HCT116 (cell line): ENCODE data around the gene JPH3. TPM values are rescaled to one million over a fixed set of nuclear protein-coding genes. Genes with fewer than 3 reads are reported as not detected.

Experiments
- ATAC-seq: fragments of 200-7000 bp; cut with Tn5 transposase; 2 replicates; pipeline ENCODE4 v1.9.1; 2020; ENCODE audit warnings: mild to moderate bottlenecking, moderate library complexity
- BruUV-seq: library from RNA; stranded (reverse); fragments of 400-500 nt; replicated peaks from 2 replicates; lab custom pipeline; 2021; lab: Mats Ljungman, UMichigan
- CTCF ChIA-PET: fragments of 300-600 bp; sonication (Branson Sonifier 250); formaldehyde crosslinking; loops from one replicate; lab custom pipeline; 2021; ENCODE audit warnings: antibody characterized with exemption; lab: Charles Lee
- POLR2A ChIA-PET: fragments of 300-600, 350-600 bp; sonication (Branson Sonifier 250); formaldehyde crosslinking; loops from one replicate; lab custom pipeline; 2021; ENCODE audit warnings: antibody characterized with exemption; lab: Charles Lee
- RAD21 ChIA-PET, 2 experiments: fragments of 300-600 bp; sonication (Branson Sonifier 250); formaldehyde crosslinking; loops; one replicate each; lab custom pipeline; 2023; ENCODE audit warnings: low total read pairs in 2 of 2; ENCODE audit not compliant: uncharacterized antibody in 2 of 2, unreplicated experiment in 2 of 2, low non-redundant PET in 1 of 2; lab: Charles Lee
- DNase-seq: peaks from one replicate; pipeline ENCODE4 v3.0.0-alpha.2; 2010; ENCODE audit warnings: low read depth, low spot score
- H2AFZ ChIP-seq: fragments of 200-600 bp; shearing (Covaris generic), sonication (generic); 2 replicates; pipeline ENCODE4 v1.6.1; 2017; ENCODE audit warnings: low read depth, mixed run types, mixed read lengths, antibody characterized with exemption, low read length; ENCODE audit not compliant: poor library complexity, severe bottlenecking
- H3K27ac ChIP-seq: 2 replicates; pipeline ENCODE4 v1.5.1; 2012; ENCODE audit warnings: low read depth, low read length
- H3K27me3 ChIP-seq: fragments of 200-600 bp; sonication (generic); 2 replicates; pipeline ENCODE4 v1.6.1; 2016; ENCODE audit warnings: mixed run types, low read length, mixed read lengths; ENCODE audit not compliant: insufficient read depth
- H3K36me3 ChIP-seq, 2 experiments: fragments of 200-500 bp in 1 of 2; fragments of 200-600 bp in 1 of 2; sonication (Bioruptor generic) in 1 of 2; sonication (generic) in 1 of 2; 2 replicates each; pipeline versions ENCODE4 v1.5.1 to v1.6.1; 2014 to 2016; ENCODE audit warnings: low read length in 2 of 2, inconsistent platforms in 1 of 2, mixed read lengths in 1 of 2, mixed run types in 1 of 2; ENCODE audit not compliant: insufficient read depth in 2 of 2, control insufficient read depth in 1 of 2
- H3K4me1 ChIP-seq, 2 experiments: fragments of 200-600 bp in 1 of 2; sonication (generic) in 1 of 2; 2 replicates each; pipeline versions ENCODE4 v1.5.1 to v1.6.1; 2012 to 2017; ENCODE audit warnings: low read length in 2 of 2, inconsistent platforms in 1 of 2, mild to moderate bottlenecking in 1 of 2, mixed read lengths in 1 of 2, mixed run types in 1 of 2, moderate library complexity in 1 of 2; ENCODE audit not compliant: insufficient read depth in 2 of 2, control insufficient read depth in 1 of 2
- H3K4me2 ChIP-seq: fragments of 200-600 bp; sonication (generic); 2 replicates; pipeline ENCODE4 v1.6.1; 2017; ENCODE audit warnings: mixed run types, low read length, mixed read lengths
- H3K4me3 ChIP-seq, 2 experiments: fragments of 200-600 bp in 1 of 2; sonication (generic) in 1 of 2; replicated peaks in 1 of 2; 2 replicates each; pipeline ENCODE4 v1.5.1; 2011 to 2016; ENCODE audit warnings: low read length in 2 of 2, control low read depth in 1 of 2, low read depth in 1 of 2, mild to moderate bottlenecking in 1 of 2, mixed read lengths in 1 of 2, mixed run types in 1 of 2
- H3K79me2 ChIP-seq: fragments of 200-600 bp; sonication (generic); 2 replicates; pipeline ENCODE4 v1.6.1; 2017; ENCODE audit warnings: mild to moderate bottlenecking, mixed run types, low read length, moderate library complexity, mixed read lengths; ENCODE audit not compliant: insufficient read depth
- H3K9ac ChIP-seq: fragments of 200-600 bp; sonication (generic); 2 replicates; pipeline ENCODE4 v1.6.1; 2016; ENCODE audit warnings: low read length, mixed read lengths
- H3K9me2 ChIP-seq: fragments of 200-600 bp; sonication (generic), shearing (Covaris generic); 2 replicates; pipeline ENCODE4 v1.6.1; 2017; ENCODE audit warnings: mixed run types, mild to moderate bottlenecking, moderate library complexity; ENCODE audit not compliant: insufficient read depth
- H3K9me3 ChIP-seq, 2 experiments: fragments of 200-500 bp in 1 of 2; fragments of 200-600 bp in 1 of 2; sonication (Bioruptor generic) in 1 of 2; sonication (generic) in 1 of 2; 2 replicates each; pipeline ENCODE4 v1.6.1; 2014 to 2017; ENCODE audit warnings: low read length in 2 of 2, mixed read lengths in 2 of 2, inconsistent platforms in 1 of 2, low read depth in 1 of 2, mild to moderate bottlenecking in 1 of 2, mixed run types in 1 of 2, moderate library complexity in 1 of 2; ENCODE audit not compliant: control insufficient read depth in 1 of 2, insufficient read depth in 1 of 2
- H4K20me1 ChIP-seq: fragments of 200-600 bp; sonication (generic), shearing (Covaris generic); 2 replicates; pipeline ENCODE4 v1.6.1; 2017; ENCODE audit warnings: mixed run types, mild to moderate bottlenecking, moderate library complexity; ENCODE audit not compliant: insufficient read depth
- FOSL1 ChIP-seq: IDR thresholded peaks from 2 replicates; pipeline ENCODE4 v1.6.1; 2012; ENCODE audit warnings: low read depth
- SIN3A ChIP-seq: IDR thresholded peaks from 2 replicates; pipeline ENCODE4 v1.6.1; 2012; ENCODE audit warnings: low read depth
- intact Hi-C: fragments of 100-400 bp; cut with micrococcal nuclease; formaldehyde crosslinking; loops from 2 replicates; pipeline ENCODE4 v1.10.0; 2022
- total RNA-seq: library from RNA; stranded (reverse); gene quantifications from one replicate; pipeline ENCODE4 v1.2.1, GENCODE V29; 2021; ENCODE audit not compliant: unreplicated experiment
- TF ChIP-seq, protein P1 (sequence below), 3 experiments: fragments of 200-600 bp in 1 of 3; sonication (generic) in 1 of 3; IDR thresholded peaks in 2 of 3; conservative IDR thresholded peaks in 1 of 3; 2 replicates each; pipeline ENCODE4 v1.5.1; 2012 to 2017; ENCODE audit warnings: low read depth in 2 of 3, low read length in 2 of 3, antibody characterized with exemption in 1 of 3, borderline replicate concordance in 1 of 3, control low read depth in 1 of 3, mild to moderate bottlenecking in 1 of 3, mixed read lengths in 1 of 3, mixed run types in 1 of 3, moderate library complexity in 1 of 3; ENCODE audit not compliant: insufficient read depth in 1 of 3
- TF ChIP-seq, protein P2 (sequence below): IDR thresholded peaks from 2 replicates; pipeline ENCODE4 v1.6.1; 2011; ENCODE audit warnings: mild to moderate bottlenecking, low read length, moderate library complexity; ENCODE audit not compliant: insufficient replicate concordance; ENCODE audit errors: extremely low read depth

Gene JPH3
- total RNA-seq, 1 experiment from 2014 or later: 0.10 TPM

DNA sequence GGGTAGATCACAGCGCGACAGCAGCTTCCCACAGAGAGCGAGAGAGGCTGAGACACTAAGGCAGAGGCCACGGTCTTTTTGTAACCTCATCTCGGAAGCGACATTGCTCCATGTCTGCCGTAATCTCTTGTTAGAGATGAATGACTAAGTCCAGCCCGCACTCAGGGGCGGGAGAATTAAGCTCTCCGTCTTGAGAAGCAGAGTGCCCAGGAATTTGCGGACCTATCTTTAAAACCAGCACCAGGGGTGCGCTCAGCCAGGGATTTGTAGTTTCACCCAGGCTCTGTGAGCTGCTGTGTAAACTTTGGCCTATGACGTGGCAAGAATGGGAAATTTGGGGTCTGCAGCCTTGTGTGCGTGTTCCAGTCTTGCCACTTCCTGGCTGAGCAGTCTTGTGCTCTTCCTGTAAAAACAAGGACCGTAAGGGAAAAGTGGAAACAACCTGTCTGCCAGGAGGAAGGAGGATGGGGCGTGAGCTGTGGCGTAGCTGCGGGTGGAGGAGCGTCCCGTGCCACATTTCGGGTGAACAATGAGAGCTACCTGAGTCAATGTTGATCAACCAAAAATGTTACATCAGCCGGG lies 16.0 kb upstream of the JPH3 start (continued):
- TF ChIP-seq, protein P1, sequence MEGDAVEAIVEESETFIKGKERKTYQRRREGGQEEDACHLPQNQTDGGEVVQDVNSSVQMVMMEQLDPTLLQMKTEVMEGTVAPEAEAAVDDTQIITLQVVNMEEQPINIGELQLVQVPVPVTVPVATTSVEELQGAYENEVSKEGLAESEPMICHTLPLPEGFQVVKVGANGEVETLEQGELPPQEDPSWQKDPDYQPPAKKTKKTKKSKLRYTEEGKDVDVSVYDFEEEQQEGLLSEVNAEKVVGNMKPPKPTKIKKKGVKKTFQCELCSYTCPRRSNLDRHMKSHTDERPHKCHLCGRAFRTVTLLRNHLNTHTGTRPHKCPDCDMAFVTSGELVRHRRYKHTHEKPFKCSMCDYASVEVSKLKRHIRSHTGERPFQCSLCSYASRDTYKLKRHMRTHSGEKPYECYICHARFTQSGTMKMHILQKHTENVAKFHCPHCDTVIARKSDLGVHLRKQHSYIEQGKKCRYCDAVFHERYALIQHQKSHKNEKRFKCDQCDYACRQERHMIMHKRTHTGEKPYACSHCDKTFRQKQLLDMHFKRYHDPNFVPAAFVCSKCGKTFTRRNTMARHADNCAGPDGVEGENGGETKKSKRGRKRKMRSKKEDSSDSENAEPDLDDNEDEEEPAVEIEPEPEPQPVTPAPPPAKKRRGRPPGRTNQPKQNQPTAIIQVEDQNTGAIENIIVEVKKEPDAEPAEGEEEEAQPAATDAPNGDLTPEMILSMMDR (IDR thresholded peaks at IDR 0.05 in 2 of 3, conservative IDR thresholded peaks at IDR 0.05 in 1 of 3; ENCODE audit: borderline replicate concordance in 1 of 3, insufficient read depth in 1 of 3, low read depth in 2 of 3, low read length in 2 of 3): no peak

DNA sequence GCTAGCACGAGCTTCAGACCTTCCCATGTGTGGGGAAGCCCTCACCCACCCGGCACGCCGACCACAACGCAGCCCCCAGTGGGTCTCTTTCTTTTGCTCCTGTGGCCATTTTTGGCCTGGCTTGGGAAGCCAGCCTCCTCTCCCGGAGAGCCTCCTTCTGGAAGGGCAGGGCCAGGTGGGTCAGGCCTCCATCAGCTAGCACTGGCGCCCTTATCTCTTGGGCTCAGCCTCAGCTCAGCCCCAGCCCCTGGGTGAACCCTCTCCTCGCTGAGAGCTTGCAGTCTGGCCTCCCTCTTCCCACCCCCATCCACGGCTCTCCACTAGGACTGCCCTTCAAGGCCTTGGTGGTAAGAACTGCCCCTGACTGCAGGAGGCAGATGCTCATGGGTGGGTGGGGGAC lies 14.7 kb upstream of the JPH3 start:
- H3K79me2 ChIP-seq: no peaks in the 10 kb centered on the region
- H2AFZ ChIP-seq: no peak overlapping the region
- H3K4me3 ChIP-seq: no peak overlapping the region
- TF ChIP-seq SIN3A (no peak), FOSL1 (no peak)
- TF ChIP-seq, protein P2, sequence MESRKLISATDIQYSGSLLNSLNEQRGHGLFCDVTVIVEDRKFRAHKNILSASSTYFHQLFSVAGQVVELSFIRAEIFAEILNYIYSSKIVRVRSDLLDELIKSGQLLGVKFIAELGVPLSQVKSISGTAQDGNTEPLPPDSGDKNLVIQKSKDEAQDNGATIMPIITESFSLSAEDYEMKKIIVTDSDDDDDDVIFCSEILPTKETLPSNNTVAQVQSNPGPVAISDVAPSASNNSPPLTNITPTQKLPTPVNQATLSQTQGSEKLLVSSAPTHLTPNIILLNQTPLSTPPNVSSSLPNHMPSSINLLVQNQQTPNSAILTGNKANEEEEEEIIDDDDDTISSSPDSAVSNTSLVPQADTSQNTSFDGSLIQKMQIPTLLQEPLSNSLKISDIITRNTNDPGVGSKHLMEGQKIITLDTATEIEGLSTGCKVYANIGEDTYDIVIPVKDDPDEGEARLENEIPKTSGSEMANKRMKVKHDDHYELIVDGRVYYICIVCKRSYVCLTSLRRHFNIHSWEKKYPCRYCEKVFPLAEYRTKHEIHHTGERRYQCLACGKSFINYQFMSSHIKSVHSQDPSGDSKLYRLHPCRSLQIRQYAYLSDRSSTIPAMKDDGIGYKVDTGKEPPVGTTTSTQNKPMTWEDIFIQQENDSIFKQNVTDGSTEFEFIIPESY: no peak
- CTCF ChIA-PET: interaction anchor here (0.9 to 2.7 kb wide), 3 partner anchors 16 to 126 kb away, joined by 3 to 38 read pairs (median 9); no protein-coding TSS in a partner anchor
- DNase-seq (no peak), ATAC-seq (no peak)
- no peaks in the 10 kb centered on the region for H3K9me2 ChIP-seq
- no peak overlapping the region for H3K27ac ChIP-seq
- peaks cover 31% of the 10 kb centered on the region for H3K27me3 ChIP-seq
- no peak overlapping the region for H3K4me2 ChIP-seq
- peaks cover 0 to 2% of the 10 kb centered on the region in 2 experiments; a peak in 2 of 4 replicates for H3K4me1 ChIP-seq
- no peaks in the 10 kb centered on the region for H3K36me3 ChIP-seq
- RAD21 ChIA-PET: no interaction called here
- POLR2A ChIA-PET: no interaction called here
- no TSS peak for BruUV-seq
- intact Hi-C loops: loop anchor here (1.0 to 2.0 kb wide), 2 partner anchors 49 to 181 kb away; no protein-coding TSS in a partner anchor
- no peaks in the 10 kb centered on the region for H4K20me1 ChIP-seq
- H3K9me3 ChIP-seq: no peaks in the 10 kb centered on the region
- no peak overlapping the region for H3K9ac ChIP-seq
